ENCODE measurements around the gene MYMX.

GRCh38 chr6:44228031-44228430, 11.3 kb downstream of the MYMX start:
- no peak for TF ChIP-seq POLR2A (IDR thresholded peaks at IDR 0.05; ENCODE audit: low read length)
- TF ChIP-seq GATA1 (IDR thresholded peaks at IDR 0.05; ENCODE audit: low read depth, low read length) = no peak
